Measurements from ENCODE around the gene BBIP1.

Gene BBIP1

DNA sequence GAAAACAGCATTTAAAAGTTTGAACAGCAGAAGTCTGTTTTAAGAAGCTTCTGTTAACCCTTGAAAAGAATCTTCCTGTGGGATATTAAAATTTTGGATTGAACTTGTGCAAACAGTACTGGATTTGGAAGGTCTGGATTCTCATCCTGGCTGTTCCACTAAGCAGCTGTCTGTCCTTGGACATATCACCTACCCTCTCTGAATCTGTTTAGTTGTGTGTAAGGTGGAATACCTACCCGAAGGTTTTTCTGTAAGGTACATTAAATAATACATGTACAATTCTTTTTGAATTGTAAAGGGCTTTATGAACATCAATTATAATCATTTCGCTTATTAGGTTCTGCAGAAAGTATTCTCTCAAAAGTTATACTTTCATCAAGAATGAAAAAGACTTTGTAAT, 45.0 kb downstream of the BBIP1 start:
- TF ChIP-seq, protein P1, sequence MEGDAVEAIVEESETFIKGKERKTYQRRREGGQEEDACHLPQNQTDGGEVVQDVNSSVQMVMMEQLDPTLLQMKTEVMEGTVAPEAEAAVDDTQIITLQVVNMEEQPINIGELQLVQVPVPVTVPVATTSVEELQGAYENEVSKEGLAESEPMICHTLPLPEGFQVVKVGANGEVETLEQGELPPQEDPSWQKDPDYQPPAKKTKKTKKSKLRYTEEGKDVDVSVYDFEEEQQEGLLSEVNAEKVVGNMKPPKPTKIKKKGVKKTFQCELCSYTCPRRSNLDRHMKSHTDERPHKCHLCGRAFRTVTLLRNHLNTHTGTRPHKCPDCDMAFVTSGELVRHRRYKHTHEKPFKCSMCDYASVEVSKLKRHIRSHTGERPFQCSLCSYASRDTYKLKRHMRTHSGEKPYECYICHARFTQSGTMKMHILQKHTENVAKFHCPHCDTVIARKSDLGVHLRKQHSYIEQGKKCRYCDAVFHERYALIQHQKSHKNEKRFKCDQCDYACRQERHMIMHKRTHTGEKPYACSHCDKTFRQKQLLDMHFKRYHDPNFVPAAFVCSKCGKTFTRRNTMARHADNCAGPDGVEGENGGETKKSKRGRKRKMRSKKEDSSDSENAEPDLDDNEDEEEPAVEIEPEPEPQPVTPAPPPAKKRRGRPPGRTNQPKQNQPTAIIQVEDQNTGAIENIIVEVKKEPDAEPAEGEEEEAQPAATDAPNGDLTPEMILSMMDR (IDR thresholded peaks at IDR 0.05; ENCODE audit: low read depth, low read length), result no peak
- Histone ChIP-seq H3K9me3 (no peaks in the 10 kb centered on the region), H3K36me3 (no peaks in the 10 kb centered on the region), H3K4me1 (peaks cover 8% of the 10 kb centered on the region), H3K27me3 (no peaks in the 10 kb centered on the region), H3K4me3 (ENCODE audit: low read depth, low read length) (peak overlapping the region; percentile 76)
- DNase-seq, result no peak

DNA sequence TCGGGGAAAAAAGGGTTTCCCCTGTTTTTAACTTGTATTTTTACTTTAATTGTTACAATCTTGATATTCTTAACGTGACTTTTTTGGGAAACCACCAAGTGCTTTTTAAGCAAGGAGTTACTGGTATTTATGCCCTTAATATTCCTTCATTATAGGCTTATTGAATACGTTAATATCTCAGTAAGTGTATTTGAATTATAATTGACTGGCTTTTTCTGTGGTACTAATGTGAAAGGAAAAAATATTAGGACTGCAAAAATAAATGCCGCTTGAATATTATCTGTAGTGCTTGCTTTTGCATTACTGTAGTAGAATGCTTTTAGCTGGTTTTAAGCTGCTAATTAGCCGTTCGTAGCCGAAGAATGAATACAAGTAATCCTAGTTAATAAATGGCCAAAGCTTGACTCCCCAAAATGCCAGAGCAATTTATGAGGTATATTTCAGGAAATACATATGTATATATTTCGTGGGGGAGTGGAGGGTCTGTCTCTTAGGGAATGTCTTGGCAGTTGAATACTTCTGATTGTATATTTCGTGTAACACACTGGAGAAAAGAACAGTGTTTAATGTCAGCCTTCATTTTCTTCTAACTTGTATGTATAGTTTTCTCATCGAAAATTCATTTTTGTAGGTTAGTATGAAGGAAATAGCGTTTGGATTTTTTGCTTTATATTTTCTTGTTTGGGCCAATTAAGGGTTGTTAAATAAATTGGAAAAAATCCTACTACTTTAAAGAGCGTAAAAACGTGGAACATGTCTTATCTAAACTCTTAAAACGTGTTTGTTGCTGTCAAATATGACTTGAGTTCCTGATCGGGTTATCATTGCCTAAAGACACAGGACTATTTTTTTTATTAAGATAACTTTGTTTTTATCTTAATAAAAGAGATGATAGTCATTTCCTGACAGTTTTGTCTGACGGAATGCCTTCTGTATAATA, 45.7 kb downstream of the BBIP1 start:
- Histone ChIP-seq H3K36me3 (no peaks in the 10 kb centered on the region), H3K27me3 (no peaks in the 10 kb centered on the region), H3K9me3 (no peaks in the 10 kb centered on the region), H3K4me3 (ENCODE audit: low read depth, low read length) (peak overlapping the region; percentile 76), H3K4me1 (peaks cover 8% of the 10 kb centered on the region)
- TF ChIP-seq, protein P1 (IDR thresholded peaks at IDR 0.05; ENCODE audit: low read depth, low read length), result no peak
- DNase-seq, result no peak

DNA sequence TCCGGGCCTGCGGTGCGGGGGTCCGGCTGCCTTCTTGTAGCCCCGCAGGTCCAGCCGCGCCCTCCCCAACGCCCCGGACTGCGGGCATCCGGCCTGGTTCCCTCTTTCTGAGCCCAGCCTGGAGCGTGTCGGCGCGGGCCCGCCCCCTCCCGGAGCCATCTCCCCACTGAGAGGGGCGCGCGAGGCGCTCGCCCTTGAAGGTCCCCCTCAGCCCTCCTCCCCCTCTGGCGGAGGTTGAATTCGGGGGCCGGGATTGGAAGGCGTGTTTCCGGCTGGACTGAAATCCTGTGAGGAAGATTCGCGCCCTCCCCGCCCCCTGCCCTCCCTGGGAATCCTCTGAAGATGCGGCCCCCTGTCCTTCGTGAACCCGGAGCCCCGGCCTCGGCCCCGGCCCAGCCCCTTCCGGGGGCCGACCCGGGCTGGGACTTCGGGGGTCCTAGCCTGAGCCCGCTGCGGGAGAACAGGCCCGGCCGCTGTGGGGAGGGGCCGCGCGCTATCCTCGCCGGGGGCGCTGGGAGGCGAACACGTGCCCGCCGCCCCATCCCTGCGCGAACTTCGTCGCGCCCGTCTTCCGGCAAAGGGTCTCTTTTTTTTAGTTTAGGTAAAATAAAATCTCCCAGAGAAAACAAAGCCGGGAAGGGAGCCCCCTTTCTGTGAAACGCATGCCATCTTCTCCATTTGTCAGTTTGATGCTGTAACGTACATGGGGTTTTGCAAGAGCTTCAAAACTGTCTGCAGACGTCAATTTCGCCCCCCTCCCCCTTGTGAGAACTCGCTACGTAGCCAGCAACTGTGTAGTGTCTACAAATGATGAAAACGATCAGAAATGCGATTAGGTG, 46.6 kb downstream of the BBIP1 start:
- TF ChIP-seq, protein P1 (IDR thresholded peaks at IDR 0.05; ENCODE audit: low read depth, low read length), result peak; percentile 28; the same call in 1 of the 2 replicates
- peak overlapping the region; percentile 76 for H3K4me3 ChIP-seq (ENCODE audit: low read depth, low read length)
- H3K4me1 ChIP-seq, result peaks cover 8% of the 10 kb centered on the region
- DNase-seq, result peak; percentile 88
- no peaks in the 10 kb centered on the region for H3K9me3 ChIP-seq
- no peaks in the 10 kb centered on the region for H3K27me3 ChIP-seq
- no peaks in the 10 kb centered on the region for H3K36me3 ChIP-seq

DNA sequence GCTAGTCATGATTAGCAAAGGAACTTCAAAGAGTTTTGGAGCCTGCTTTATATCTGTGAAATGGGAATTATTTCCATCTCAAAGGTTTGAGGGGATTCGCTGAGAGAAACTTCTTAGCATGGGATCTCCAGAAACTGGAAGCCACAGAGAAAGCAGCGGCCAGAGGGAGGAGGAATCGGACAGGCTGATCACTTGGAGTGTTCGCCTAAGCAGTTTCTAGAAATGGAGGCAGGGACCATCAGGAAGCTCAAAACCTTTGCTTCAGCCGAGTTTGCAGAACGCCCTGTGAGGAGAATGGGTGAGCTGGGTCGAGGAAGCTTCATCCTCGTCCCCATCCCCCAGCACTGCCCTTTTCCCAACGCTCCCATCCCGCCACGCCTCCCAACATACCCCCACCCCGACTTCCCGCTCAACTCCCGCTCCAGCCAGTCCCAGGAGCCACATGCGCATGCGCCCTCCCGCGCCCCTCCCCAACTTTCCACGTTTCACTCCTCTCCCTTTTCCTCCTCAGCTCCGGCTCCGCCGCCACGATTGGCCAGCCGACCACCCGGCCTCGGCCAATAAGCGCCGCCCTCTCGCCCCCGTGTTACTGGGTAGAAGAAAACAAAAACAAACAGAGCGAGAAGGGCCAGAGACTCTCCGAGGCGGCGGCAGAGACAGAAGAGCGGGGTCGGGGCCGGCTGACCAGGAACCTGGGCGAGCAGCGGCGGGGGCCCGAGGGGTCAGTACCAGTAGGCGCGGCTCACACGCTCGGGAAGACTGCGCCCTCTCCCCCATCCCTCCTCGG, 47.5 kb downstream of the BBIP1 start, which contains the start of gene PDCD4:
TSS of gene PDCD4 (plus strand) at position 631 of the 787 bp plus-strand sequence. CDS start 4,100 bp downstream, outside the sequence.
- no peaks in the 10 kb centered on the region for H3K9me3 ChIP-seq
- TF ChIP-seq, protein P1 (IDR thresholded peaks at IDR 0.05; ENCODE audit: low read depth, low read length), result no peak
- no peaks in the 10 kb centered on the region for H3K36me3 ChIP-seq
- peak; percentile 99 for DNase-seq
- no peaks in the 10 kb centered on the region for H3K27me3 ChIP-seq
- peak within 1 kb of the TSS; percentile 76 for H3K4me3 ChIP-seq (ENCODE audit: low read depth, low read length)
- H3K4me1 ChIP-seq, result peaks cover 14% of the 10 kb centered on the region

DNA sequence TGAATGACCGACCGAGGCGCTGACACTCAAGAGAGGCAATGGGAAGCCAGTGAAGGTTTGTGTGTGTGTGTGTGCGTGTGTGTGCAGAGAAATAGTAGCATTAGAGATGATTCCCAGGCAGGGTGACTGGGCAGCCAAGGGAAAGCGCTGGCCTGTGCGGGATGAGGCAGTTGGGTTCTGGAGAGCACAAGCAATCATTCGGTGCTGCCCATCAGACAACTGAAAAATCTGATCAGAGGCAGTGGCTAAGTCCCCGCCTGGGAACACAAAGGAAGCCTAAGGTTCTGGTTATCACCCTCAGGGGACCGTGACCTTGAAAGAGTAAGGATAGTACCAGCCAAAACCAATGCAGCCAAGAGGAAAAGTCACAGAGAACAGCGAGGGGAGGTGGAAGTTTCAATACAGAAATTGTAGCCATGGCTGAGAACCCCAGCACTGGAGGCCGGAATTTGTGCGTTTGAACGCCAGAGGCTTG, 48.1 kb downstream of the BBIP1 start:
- TF ChIP-seq, protein P1 (IDR thresholded peaks at IDR 0.05; ENCODE audit: low read depth, low read length), result no peak
- Histone ChIP-seq H3K9me3 (no peaks in the 10 kb centered on the region), H3K36me3 (no peaks in the 10 kb centered on the region), H3K27me3 (no peaks in the 10 kb centered on the region), H3K4me3 (ENCODE audit: low read depth, low read length) (no peak overlapping the region), H3K4me1 (peaks cover 16% of the 10 kb centered on the region)
- DNase-seq, result peak; percentile 28

Data from BE2C (cell line).